ENCODE results near the gene NEURL4. TPM values are rescaled to one million over a fixed set of nuclear protein-coding genes. Genes with fewer than 3 reads are reported as not detected.

NEURL4 gene
- total and polyA plus RNA-seq, 2 experiments from 2014 or later, result 6.3 to 42.3 TPM

DNA sequence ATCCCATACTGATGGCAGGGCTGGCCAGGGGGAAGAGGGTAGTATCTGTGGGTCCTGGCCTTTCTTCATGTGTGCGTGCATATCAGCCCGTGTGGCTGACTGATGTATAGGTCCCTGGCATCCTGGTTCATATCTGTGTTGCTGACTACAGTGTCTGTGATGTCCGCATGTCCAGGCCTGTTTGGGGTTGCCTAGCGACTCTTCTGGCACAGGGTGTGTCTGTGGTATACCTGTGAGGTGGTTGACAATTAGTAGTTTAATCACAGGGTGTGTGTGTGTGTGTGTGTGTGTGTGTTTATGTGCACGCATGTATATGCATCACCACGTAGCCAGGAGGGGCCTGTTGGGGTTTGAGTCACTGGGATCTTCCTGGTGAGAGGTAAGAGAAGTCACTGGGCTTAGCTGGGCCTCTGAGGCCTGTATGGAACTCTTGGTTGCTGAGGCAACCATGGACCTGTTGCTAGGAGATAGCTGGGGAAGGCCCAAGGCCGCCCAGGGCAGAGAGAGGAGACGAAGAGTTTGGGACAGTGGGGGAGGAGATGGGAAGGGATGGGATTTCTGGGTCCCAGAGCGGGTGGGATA, 25.2 kb upstream of the NEURL4 start:
- no peak overlapping the region for H2AFZ ChIP-seq
- H3K4me3 Mint-ChIP-seq, result no peak overlapping the region; the same call in 2 of the 3 replicates

DNA sequence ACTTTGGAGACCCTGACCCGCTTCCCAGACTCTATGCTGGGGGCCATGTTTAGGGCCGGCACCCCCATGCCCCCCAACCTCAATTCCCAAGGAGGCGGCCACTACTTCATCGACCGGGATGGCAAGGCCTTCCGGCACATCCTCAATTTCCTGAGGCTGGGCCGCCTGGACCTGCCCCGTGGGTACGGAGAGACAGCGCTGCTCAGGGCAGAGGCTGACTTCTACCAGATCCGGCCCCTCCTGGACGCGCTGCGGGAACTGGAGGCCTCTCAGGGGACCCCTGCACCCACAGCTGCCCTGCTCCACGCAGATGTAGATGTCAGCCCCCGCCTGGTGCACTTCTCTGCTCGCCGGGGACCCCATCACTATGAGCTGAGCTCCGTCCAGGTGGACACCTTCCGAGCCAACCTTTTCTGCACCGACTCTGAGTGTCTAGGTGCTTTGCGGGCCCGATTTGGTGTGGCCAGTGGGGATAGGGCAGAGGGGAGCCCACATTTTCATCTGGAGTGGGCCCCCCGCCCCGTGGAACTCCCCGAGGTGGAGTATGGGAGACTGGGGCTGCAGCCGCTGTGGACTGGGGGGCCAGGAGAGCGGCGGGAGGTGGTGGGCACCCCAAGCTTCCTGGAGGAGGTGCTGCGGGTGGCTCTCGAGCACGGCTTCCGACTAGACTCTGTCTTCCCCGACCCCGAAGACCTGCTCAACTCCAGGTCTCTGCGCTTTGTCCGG, 23.9 kb upstream of the NEURL4 start:
- no peaks in the 10 kb centered on the region for H3K79me2 ChIP-seq (replicated peaks; ENCODE audit: insufficient read depth)
- peak overlapping the region; percentile 99 for H3K4me2 ChIP-seq
- H3K27ac Mint-ChIP-seq, result no peak overlapping the region
- no peak overlapping the region for H2AFZ ChIP-seq
- H3K9me3 Mint-ChIP-seq, result no peaks in the 10 kb centered on the region
- DNase-seq (ENCODE audit: low spot score) (no peak), ATAC-seq (no peak)
- H4K20me1 ChIP-seq (replicated peaks; ENCODE audit: insufficient read depth), result no peaks in the 10 kb centered on the region; the same call in 1 of the 2 replicates
- H3K4me1 Mint-ChIP-seq, result peaks cover 34% of the 10 kb centered on the region
- H3K4me1 ChIP-seq (ENCODE audit: insufficient read depth), result peaks cover 24% of the 10 kb centered on the region
- H3K36me3 ChIP-seq (ENCODE audit: insufficient read depth), result no peaks in the 10 kb centered on the region
- peaks cover 4% of the 10 kb centered on the region; the same call in 1 of the 3 replicates for H3K36me3 Mint-ChIP-seq (ENCODE audit: low read depth)
- peak overlapping the region; percentile 96 for H3K4me3 ChIP-seq
- peak overlapping the region; percentile 82 for H3K4me3 Mint-ChIP-seq
- H3K27me3 Mint-ChIP-seq (ENCODE audit: insufficient read depth, low read depth, poor library complexity), result peaks cover 45% of the 10 kb centered on the region
- peaks cover 18% of the 10 kb centered on the region for H3F3A ChIP-seq (replicated peaks; ENCODE audit: low read depth)
- H3K27me3 ChIP-seq (ENCODE audit: insufficient read depth), result no peaks in the 10 kb centered on the region
- TF ChIP-seq STAT1 (IDR thresholded peaks at IDR 0.05; ENCODE audit: unreplicated experiment) (no peak), EZH2phosphoT487 (IDR thresholded peaks at IDR 0.05; ENCODE audit: unreplicated experiment) (no peak), EZH2 (IDR thresholded peaks at IDR 0.05; ENCODE audit: low read depth, unreplicated experiment) (no peak)
- TF ChIP-seq, protein P1, sequence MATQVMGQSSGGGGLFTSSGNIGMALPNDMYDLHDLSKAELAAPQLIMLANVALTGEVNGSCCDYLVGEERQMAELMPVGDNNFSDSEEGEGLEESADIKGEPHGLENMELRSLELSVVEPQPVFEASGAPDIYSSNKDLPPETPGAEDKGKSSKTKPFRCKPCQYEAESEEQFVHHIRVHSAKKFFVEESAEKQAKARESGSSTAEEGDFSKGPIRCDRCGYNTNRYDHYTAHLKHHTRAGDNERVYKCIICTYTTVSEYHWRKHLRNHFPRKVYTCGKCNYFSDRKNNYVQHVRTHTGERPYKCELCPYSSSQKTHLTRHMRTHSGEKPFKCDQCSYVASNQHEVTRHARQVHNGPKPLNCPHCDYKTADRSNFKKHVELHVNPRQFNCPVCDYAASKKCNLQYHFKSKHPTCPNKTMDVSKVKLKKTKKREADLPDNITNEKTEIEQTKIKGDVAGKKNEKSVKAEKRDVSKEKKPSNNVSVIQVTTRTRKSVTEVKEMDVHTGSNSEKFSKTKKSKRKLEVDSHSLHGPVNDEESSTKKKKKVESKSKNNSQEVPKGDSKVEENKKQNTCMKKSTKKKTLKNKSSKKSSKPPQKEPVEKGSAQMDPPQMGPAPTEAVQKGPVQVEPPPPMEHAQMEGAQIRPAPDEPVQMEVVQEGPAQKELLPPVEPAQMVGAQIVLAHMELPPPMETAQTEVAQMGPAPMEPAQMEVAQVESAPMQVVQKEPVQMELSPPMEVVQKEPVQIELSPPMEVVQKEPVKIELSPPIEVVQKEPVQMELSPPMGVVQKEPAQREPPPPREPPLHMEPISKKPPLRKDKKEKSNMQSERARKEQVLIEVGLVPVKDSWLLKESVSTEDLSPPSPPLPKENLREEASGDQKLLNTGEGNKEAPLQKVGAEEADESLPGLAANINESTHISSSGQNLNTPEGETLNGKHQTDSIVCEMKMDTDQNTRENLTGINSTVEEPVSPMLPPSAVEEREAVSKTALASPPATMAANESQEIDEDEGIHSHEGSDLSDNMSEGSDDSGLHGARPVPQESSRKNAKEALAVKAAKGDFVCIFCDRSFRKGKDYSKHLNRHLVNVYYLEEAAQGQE (IDR thresholded peaks at IDR 0.05; ENCODE audit: unreplicated experiment), result no peak
- no peak overlapping the region for H3K27ac ChIP-seq (ENCODE audit: low read depth)
- H3K9me2 ChIP-seq (ENCODE audit: insufficient read depth), result no peaks in the 10 kb centered on the region

More for the DNA sequence above, 25.2 kb upstream of the NEURL4 start:
- Histone ChIP-seq H3K27me3 (ENCODE audit: insufficient read depth) (no peaks in the 10 kb centered on the region), H3K27ac (ENCODE audit: low read depth) (no peak overlapping the region), H3K4me1 (ENCODE audit: insufficient read depth) (peaks cover 23% of the 10 kb centered on the region), H3K9me2 (ENCODE audit: insufficient read depth) (no peaks in the 10 kb centered on the region), H3K79me2 (replicated peaks; ENCODE audit: insufficient read depth) (no peaks in the 10 kb centered on the region), H4K20me1 (replicated peaks; ENCODE audit: insufficient read depth) (no peaks in the 10 kb centered on the region; the same call in 1 of the 2 replicates), H3K4me3 (no peak overlapping the region), H3F3A (replicated peaks; ENCODE audit: low read depth) (peaks cover 16% of the 10 kb centered on the region), H3K36me3 (ENCODE audit: insufficient read depth) (no peaks in the 10 kb centered on the region), H3K4me2 (no peak overlapping the region)
- no peak overlapping the region for H3K27ac Mint-ChIP-seq
- peaks cover 43% of the 10 kb centered on the region for H3K27me3 Mint-ChIP-seq (ENCODE audit: insufficient read depth, low read depth, poor library complexity)
- no peaks in the 10 kb centered on the region for H3K9me3 Mint-ChIP-seq
- TF ChIP-seq STAT1 (IDR thresholded peaks at IDR 0.05; ENCODE audit: unreplicated experiment) (no peak), NANOG (IDR thresholded peaks at IDR 0.05; ENCODE audit: borderline replicate concordance) (no peak), CREB1 (CRISPR knock-in tag; IDR thresholded peaks at IDR 0.05; ENCODE audit: low read depth) (no peak)
- ATAC-seq (no peak), DNase-seq (ENCODE audit: low spot score) (peak; percentile 38)
- peaks cover 28% of the 10 kb centered on the region for H3K4me1 Mint-ChIP-seq
- peaks cover 4% of the 10 kb centered on the region; the same call in 1 of the 3 replicates for H3K36me3 Mint-ChIP-seq (ENCODE audit: low read depth)

Measured in GM23338 (cell line).